ENCODE measurements around the gene MAML1.
"Not testable (repeated sequence)": the region's sequence is repeated elsewhere in the genome, so short reads cannot be mapped to it uniquely, and the experiment has no call there.

DNA sequence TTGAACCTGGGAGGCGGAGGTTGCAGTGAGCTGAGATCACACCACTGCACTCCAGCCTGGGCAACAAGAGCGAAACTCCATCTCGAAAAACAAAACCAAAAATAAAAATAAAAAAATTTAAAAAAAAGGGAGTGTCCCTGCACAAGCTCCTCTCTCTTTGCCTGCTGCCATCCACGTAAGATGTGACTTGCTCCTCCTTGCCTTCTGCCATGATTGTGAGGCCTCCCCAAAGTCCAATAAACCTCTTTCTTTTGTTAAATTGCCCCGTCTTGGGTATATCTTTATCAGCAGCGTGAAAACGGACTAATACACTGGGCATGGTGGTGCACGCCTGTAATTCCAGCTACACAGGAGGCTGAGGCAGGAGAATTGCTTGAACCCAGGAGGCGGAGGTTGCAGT lies 56.7 kb downstream of the MAML1 start:
- TF ChIP-seq EZH2 (IDR thresholded peaks at IDR 0.05; ENCODE audit: insufficient read depth, poor library complexity, severe bottlenecking); EZH2phosphoT487 (IDR thresholded peaks at IDR 0.05; ENCODE audit: insufficient read depth, low read depth): not testable (repeated sequence)

Measured in GM23248 (cell line).